SK-N-SH treated with all-trans-retinoic acid at 6 μM for 48 hours (cell line): ENCODE measurements around the gene KDM4E.

ENCODE experiments used
- ARNTL ChIP-seq: fragments of 450-650 bp; formaldehyde crosslinking; IDR thresholded peaks from 2 replicates; pipeline ENCODE4 v1.5.0; 2020; ENCODE audit warnings: low read depth, mild to moderate bottlenecking, moderate library complexity, borderline replicate concordance
- CSDC2 ChIP-seq: fragments of 250-450 bp; sonication (Bioruptor Pico); IDR thresholded peaks from 2 replicates; pipeline ENCODE4 v1.5.0; 2020; ENCODE audit warnings: mild to moderate bottlenecking, moderate library complexity
- GLIS3 ChIP-seq: fragments of 250-450 bp; sonication (Bioruptor Pico); IDR thresholded peaks from 2 replicates; pipeline ENCODE4 v1.5.0; 2020; ENCODE audit warnings: mild to moderate bottlenecking, moderate library complexity
- ISL1 ChIP-seq: fragments of 250-450 bp; sonication (Bioruptor Pico); IDR thresholded peaks from 2 replicates; pipeline ENCODE4 v2.1.2; 2022; ENCODE audit warnings: mild to moderate bottlenecking, moderate library complexity
- RARB ChIP-seq: fragments of 250-450 bp; sonication (Bioruptor Pico); IDR thresholded peaks from 2 replicates; pipeline ENCODE4 v1.8.0; 2021; ENCODE audit warnings: mild to moderate bottlenecking, moderate library complexity
- TCF4 ChIP-seq: fragments of 250-450 bp; sonication (Bioruptor Pico); IDR thresholded peaks from 2 replicates; pipeline ENCODE4 v1.8.0; 2021; ENCODE audit warnings: mild to moderate bottlenecking, moderate library complexity, borderline replicate concordance
- ZNF565 ChIP-seq: fragments of 450-650 bp; formaldehyde crosslinking; conservative IDR thresholded peaks from 2 replicates; pipeline ENCODE4 v1.5.0; 2020; ENCODE audit warnings: low read depth, mild to moderate bottlenecking, moderate library complexity
- TF ChIP-seq, protein P1 (sequence below): fragments of 250-450 bp; sonication (Bioruptor Pico); IDR thresholded peaks from 2 replicates; pipeline ENCODE4 v1.8.0; 2020; ENCODE audit warnings: mild to moderate bottlenecking, moderate library complexity, borderline replicate concordance

DNA sequence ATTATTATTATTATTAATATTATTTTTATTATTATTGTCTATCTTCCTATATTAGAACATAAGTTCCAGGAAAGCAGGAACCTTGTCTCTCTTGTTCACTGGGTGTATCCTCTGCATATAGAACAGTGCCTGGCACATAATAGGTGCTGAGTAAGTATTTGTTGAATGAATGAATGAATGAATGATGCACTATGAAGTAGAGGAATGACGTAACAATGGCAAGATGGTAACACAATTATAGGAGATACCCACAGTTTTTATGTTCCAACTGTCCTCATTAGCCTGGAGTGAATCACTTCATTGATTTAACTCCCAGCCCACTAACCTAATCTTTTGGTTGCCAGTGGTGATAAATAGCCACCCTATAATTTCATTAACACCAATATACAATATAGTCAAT is 49.5 kb upstream of the KDM4E start:
- TF ChIP-seq ISL1 (CRISPR knock-in tag) = no peak
- no peak for TF ChIP-seq TCF4 (CRISPR knock-in tag)
- TF ChIP-seq, protein P1, sequence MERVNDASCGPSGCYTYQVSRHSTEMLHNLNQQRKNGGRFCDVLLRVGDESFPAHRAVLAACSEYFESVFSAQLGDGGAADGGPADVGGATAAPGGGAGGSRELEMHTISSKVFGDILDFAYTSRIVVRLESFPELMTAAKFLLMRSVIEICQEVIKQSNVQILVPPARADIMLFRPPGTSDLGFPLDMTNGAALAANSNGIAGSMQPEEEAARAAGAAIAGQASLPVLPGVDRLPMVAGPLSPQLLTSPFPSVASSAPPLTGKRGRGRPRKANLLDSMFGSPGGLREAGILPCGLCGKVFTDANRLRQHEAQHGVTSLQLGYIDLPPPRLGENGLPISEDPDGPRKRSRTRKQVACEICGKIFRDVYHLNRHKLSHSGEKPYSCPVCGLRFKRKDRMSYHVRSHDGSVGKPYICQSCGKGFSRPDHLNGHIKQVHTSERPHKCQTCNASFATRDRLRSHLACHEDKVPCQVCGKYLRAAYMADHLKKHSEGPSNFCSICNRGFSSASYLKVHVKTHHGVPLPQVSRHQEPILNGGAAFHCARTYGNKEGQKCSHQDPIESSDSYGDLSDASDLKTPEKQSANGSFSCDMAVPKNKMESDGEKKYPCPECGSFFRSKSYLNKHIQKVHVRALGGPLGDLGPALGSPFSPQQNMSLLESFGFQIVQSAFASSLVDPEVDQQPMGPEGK = no peak
- no peak for TF ChIP-seq GLIS3 (CRISPR knock-in tag)
- TF ChIP-seq CSDC2 (CRISPR knock-in tag) = no peak
- no peak for TF ChIP-seq RARB
- TF ChIP-seq ZNF565 (CRISPR knock-in tag) = no peak
- TF ChIP-seq ARNTL (CRISPR knock-in tag) = no peak
